Stimulated activated CD8-positive, alpha-beta memory T cell treated with anti-CD3 and anti-CD28 coated beads, Interleukin-12 subunit alpha, Interleukin-12 subunit beta, amount 100 ng/mL, for 4 hours (primary cell): ENCODE data around the gene ZSWIM5.
"Not testable (repeated sequence)": the region's sequence is repeated elsewhere in the genome, so short reads cannot be mapped to it uniquely, and the experiment has no call there.

Experiments used
- DNase-seq: peaks from one replicate; pipeline ENCODE4 v3.0.0-alpha.2; 2020; ENCODE audit warnings: low read depth

Gene ZSWIM5

DNA sequence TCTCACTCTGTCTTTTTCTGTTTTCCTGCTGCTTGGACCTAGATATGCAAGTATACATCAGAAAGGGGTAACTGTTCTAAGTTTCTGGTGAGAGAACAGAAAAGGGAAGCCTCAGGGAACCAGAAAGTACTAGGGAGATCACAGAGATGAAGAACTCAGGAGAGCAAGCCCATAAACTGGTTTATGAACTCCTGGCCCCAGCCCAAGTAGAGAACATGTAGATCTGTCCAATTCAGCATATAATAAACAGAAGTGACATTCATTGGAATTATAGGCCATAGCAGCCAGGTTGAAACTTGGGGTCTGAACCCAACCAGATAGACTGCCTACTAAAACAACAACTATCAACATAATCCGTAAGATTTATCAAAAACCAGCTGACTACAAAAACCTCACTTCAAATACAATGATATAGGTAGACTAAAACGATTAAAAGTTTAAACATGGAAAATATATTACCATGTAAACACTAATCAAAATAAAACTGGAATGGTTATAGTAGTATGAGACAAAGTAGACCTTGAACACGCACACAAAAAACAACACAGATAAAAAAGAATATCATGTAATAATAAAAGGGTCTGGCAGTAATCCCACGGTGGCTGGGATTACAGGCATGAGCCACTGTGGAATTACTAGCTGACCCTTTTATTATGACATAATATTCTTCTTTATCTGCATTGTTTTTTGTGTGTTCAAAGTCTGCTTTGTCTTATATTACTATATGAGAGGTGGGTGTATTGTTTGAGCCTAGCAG, 65.0 kb downstream of the ZSWIM5 start:
- DNase-seq, result no peak

DNA sequence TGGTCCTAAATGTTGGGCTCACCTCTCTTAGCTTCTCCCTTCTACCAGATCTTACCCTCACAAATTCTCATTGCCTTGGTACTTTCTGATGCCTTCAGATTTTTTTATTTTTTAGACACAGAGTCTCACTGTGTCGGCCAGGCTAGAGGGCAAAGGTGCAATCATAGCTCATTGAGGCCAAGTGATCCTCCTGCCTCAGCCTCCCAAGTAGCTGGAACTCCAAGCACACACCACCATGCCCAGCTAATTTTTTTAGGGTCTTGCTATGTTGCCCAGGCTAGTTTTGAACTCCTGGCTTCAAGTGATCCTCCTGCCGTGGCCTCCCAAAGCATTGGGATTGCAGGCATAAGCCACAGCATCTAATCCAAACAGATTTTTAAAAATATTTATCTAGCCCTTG, 69.4 kb downstream of the ZSWIM5 start:
- no peak for DNase-seq

DNA sequence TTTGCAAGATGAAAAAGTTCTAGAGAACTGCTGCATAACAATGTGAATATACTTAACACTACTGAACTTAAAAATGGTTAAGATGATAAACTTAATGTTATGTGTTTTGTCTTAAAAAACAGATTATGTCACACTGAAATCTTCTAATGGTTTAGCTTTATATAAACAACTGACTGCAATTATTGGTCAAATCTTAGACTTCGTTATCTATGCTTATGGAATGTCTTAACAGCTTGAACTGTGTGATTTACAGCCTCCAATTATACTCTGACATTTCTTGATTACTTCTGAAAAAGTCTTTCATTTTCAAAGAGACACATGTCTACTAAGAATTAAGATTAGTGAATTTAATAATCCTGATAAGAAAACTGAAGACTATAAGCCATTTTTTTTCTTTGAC, 71.1 kb downstream of the ZSWIM5 start:
- DNase-seq, result no peak

DNA sequence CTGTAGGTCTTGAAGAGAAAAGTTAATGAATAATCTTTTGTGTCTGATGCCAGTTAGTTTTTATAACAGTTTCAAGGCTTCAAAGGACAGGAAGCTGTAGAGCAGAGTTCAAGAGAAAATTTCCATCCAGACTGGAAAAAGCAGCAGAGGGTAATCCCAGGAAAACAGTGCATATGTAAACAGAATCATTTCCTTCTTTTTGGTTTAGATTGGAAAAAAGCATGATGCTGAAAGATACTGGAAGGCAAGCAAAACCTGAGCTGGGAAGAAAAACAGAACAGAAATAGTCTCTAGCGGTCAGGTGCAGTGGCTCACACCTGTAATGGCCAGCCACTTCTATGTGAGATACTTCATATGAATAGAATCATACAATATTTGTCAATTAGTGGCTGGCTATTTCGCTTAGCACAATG, 71.9 kb downstream of the ZSWIM5 start:
- no peak for DNase-seq

DNA sequence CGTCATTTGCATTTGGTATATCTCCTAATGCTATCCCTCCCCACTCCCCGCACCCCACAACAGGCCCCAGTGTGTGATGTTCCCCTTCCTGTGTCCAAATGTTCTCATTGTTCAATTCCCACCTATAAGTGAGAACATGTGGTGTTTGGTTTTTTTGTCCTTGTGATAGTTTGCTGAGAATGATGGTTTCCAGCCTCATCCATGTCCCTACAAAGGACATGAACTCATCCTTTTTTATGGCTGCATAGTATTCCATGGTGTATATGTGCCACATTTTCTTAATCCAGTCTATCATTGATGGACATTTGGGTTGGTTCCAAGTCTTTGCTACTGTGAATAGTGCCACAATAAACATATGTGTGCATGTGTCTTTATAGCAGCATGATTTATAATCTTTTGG, 73.7 kb downstream of the ZSWIM5 start:
- not testable (repeated sequence) for DNase-seq

DNA sequence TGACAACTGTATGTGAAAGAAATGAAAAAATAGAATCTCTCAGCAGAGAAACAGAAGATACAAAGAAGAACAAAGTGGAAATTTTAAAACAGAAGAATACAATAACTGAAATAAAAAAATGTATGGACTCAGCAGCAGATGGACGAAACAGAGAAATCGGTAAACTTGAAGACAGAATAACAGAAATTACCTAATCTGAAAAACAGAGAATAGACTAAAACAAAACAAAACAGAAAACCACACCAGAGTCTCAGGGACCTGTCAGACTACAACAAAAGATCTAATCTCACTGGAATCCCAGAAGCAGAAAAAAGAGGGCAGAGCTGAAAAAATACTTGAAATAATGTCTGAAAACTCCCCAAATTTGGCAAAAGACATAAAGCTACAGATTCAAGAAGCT, 83.0 kb downstream of the ZSWIM5 start:
- no peak for DNase-seq

DNA sequence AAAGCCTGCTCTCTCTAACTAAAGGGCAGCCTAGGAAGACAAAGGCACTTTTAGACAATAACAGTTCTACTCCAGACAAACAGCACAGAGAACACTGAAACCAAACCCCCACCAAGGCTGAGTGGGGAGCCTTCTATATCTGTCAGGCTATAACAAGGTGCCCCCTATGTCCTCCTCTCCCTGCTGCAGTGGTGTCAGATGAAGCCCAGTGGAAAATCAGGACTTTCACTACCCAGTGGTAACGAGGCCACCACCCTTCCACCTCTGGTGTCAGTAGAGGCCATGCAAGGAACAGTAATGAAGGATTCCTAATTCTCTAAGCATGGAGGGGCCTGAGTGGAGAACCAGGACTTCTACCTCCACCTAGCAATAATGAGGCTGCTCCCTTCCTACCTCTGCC, 83.7 kb downstream of the ZSWIM5 start:
- no peak for DNase-seq

DNA sequence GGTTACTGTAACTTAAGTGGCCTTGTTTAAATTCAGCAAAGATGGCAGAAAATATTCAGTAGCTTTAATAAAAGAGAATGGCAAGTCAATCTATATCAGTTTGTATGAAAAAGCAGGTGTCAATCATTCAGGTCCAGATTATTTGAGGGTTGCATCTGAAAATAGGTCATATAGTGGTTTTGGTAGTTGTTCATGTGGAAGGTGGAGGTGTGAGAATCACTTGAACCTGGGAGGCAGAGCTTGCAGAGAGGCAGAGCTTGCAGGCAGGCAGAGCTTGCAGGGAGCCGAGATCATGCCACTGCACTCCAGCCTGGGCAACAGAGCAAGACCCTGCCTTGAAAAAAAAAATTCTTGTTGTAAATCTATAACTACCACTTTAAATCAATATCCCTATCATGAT, 88.6 kb downstream of the ZSWIM5 start:
- no peak for DNase-seq

DNA sequence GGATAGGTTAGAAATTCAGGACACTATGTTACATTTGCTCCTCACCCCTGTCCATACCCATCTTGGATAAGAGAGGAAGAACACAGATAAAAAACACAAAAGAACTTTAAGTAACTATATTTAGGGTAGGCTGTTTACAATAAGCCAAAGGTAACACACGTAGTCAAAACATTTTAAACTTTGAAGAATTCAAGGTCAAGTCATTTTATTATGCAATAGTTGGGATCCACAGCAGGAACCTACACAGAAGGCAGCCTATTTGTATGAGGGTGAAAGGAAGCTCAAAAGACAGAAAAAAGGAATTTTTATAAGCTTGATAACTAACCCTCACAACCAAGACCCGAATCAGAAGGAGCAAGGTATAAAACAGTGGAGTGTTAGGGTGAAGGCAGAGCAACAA, 89.6 kb downstream of the ZSWIM5 start:
- no peak for DNase-seq

DNA sequence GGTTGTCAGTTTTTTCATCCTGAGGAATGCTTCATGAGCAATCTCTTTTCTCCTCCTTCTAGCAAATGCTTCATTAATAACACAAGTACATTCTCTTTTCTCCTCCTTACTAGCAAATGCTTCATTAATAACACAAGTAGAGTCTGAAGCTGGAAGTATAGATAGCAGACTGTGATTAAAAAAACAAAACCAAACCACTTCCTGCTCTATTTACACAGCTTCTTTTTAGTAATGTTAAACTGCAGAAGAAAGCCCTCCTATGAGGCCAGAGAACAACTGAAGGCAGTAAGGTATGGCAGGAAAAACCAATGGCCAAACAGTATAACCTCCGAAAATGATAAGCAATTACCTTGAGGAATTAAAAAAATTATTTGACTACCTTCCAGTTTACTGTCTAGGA, 90.1 kb downstream of the ZSWIM5 start:
- no peak for DNase-seq

DNA sequence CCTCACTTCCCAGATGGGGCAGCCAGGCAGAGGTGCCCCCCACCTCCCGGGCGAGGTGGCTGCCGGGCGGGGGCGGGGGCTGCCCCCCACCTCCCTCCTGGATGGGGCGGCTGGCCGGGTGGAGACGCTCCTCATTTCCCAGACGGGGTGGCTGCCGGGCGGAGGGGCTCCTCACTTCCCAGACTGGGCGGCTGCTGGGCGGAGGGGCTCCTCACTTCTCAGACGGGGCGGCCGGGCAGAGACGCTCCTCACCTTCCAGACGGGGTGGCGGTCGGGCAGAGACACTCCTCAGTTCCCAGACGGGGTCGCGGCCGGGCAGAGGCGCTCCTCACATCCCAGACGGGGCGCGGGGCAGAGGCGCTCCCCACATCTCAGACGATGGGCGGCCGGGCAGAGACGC, 91.2 kb downstream of the ZSWIM5 start:
- not testable (repeated sequence) for DNase-seq

DNA sequence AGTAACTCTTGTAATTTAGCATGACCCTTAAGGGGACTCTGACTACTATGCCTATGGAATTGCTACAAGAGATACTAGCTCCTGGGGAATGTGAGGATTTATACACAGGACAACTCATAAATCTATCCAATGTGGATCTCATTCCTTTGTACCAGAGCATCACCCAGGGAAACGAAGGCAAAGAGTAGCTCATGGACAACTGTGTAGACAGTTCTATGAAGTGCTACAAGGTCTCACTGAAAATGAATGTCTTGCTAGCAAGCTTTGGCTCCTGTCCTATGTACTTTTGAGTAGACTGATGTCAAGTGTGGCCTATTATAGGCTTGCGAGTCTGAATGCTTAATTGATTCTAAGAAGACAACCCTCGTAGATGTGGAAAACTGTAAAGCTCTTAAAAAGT, 93.7 kb downstream of the ZSWIM5 start:
- DNase-seq, result no peak

DNA sequence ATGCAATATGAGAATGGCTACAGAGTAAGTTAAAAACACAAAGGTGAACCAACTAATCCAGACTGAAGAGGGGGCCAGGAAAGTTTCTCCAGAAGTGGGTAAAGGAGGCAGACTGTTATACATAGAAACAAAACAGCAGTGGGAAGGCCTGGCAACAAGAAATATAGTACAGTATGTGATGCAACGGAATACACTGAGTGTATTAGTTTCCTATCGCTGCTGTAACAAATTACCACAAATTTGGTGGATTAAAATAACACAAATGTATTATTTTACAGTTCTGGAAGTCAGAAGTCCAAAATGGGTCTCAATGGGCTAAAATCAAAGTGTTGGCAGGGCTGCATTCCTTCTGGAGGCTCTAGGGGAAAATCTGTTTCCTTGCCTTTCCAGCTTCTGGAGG, 95.2 kb downstream of the ZSWIM5 start:
- DNase-seq, result no peak

DNA sequence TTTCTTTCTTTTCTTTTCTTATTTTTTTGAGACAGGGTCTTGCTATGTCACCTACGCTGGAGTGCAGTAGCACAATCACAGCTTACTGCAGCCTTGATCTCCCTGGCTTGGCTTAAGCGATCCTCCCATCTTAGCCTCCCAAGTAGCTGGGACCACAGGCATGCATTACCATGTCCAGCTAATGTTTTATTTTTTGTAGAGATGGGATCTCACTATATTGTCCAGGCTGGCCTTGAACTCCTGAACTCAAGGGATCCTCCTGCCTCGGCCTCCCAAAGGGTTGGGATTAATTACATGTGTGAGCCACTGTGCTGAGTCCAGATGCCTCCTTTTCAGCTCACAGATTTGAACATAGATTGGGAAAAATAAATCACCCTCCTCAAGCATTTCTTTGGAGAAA, 98.6 kb downstream of the ZSWIM5 start:
- DNase-seq, result no peak

DNA sequence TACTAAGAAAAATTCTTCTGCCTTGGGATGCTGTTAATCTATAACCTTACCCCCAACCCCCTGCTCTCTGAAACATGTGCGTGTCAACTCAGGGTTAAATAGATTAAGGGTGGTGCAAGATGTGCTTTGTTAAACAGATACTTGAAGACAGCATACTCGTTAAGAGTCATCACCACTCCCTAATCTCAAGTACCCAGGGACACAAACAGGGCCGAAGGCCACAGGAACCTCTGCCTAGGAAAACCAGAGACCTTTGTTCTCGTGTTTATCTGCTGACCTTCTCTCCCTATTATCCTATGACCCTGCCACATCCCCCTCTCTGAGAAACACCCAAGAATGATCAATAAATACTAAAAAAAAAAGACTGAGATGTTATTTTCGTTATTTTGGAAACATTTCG, 99.5 kb downstream of the ZSWIM5 start:
- DNase-seq, result not testable (repeated sequence)

DNA sequence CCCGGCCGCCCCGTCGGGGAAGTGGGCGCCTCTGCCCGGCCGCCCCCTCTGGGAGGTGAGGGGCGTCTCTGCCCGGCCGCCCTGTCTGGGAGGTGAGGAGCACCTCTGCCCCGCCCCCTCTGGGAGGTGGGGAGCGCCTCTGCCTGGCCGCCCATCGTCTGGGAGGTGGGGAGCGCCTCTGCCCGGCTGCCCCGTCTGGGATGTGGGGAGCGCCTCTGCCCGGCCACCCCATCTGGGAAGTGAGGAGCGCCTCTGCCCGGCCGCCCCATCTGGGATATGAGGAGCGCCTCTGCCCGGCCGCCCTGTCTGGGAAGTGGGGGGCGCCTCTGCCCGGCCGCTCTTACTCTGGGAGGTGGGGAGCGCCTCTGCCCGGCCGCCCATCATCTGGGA, 100.3 kb downstream of the ZSWIM5 start:
- not testable (repeated sequence) for DNase-seq

DNA sequence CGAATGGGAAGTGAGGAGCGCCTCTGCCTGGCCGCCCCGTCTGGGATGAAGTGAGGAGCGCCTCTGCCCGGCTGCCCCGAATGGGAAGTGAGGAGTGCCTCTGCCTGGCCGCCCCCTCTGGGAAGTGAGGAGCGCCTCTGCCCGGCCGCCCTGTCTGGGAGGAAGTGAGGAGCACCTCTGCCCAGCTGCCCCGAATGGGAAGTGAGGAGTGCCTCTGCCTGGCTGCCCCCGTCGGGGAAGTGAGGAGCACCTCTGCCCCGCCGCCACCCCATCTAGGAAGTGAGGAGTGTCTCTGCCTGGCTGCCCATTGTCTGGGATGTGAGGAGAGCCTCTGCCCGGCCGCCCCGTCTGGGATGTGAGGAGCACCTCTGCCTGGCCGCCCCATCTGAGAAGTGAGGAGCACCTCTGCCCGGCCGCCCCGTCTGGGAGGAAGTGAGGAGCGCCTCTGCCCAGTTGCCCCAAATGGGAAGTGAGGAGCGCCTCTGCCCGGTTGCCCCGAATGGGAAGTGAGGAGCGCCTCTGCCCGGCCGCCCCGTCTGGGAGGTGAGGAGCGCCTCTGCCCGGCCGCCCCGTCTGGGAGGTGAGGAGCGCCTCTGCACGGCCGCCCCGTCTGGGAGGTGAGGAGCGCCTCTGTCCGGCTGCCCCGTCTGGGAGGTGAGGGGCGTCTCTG, 100.8 kb downstream of the ZSWIM5 start:
- not testable (repeated sequence) for DNase-seq

DNA sequence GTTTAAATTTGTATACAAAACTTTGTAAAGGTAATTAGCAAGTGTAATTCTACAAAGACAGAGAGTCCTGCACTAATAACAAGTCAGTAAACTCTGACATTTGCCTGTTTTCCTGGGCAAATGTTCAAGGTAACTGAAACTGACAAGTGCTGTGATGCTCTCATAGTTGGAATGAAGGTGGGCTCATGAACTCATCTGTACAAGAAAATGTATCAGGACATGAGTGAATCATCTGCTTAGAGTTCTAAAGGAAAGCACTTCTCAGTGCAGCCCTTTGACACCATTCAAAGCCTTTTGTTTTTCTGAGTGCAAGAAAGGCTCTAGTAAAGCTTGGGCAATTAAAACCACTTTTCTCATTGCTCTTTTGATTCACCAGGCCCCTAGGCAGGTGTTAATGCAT, 102.9 kb downstream of the ZSWIM5 start:
- no peak for DNase-seq

DNA sequence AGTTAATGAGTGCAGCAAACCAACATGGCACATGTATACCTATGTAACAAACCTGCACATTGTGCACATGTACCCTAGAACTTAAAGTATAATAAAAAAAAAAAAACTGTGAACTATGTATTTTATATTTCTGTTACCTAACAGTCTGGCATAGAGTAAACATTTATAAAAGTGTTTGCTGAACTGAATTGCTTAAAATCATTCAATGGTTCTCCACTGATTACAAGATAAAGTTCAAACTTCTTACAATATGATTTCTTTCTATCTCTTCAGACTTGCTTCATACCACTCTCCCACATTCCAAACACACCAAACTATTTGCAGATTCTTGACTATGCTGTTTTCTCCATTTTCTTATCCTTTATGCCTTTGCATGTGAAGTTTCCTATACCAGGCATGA, 104.5 kb downstream of the ZSWIM5 start:
- no peak for DNase-seq

DNA sequence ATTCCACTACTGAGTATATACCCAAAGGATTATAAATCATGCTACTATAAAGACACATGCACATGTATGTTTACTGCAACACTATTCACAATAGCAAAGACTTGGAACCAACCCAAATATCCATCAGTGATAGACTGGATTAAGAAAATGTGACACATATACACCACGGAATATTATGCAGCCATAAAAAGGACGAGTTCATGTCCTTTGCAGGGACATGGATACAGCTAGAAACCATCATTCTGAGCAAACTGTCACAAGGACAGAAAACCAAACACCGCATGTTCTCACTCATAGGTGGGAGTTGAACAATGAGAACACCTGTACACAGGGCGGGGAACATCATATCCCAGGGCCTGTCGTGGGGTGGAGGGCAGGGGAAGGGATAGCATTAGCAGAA, 104.9 kb downstream of the ZSWIM5 start:
- DNase-seq, result not testable (repeated sequence)

DNA sequence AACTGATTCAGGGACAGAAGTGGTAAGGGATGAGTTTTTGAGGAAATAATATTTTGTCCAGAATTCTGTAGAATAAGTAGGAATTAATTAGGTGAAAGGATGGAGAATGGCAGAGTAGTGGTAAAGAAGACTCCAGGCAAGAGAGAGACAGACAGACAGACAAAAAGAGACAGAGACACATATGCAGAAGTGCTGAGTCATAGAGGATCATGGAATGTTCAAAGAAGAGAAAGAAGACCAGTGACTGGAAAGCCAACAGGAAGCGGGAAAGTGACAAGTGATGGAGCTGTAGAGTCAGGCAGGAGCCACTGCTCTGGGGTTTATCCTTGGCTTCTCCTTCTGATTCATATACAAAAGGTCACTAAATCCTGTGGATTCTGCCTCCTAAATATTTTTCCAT, 108.5 kb downstream of the ZSWIM5 start:
- DNase-seq, result no peak

DNA sequence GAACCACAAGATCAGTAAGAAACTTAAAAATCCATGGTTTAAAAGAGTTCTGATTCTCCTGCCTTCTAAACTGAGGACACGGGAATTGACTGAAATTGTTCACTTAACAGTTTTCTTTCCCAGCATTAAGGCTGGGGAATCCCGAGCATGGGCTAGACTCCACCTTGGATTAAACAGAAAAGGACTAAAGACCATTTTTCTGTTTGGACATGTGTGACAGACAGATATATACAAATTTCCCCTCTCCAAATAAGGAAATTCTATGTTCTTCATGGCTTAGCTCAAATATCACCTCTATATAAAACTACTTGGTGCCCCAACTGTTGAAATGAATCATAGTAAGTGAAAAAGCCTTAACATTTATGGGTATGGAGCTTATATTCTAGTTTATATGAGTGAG, 109.3 kb downstream of the ZSWIM5 start:
- no peak for DNase-seq

DNA sequence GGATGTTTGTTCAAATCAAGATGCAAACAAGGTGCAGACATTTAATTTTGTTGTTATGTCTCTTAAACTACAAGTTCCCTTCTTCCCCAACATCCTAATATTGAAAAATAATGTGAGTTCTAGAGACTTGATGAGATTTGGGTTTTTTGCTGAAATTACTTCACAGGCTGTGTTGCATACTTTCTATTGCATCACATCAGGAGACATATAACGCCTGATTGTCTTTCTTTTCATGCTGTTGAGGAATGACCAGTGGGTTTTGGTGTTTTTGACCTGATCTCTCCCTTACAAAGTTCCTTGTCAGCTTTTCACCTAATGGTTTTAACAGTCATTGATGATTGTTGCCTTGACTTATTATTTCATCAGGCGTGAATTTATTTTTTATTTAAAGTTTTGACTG, 111.0 kb downstream of the ZSWIM5 start:
- no peak for DNase-seq

DNA sequence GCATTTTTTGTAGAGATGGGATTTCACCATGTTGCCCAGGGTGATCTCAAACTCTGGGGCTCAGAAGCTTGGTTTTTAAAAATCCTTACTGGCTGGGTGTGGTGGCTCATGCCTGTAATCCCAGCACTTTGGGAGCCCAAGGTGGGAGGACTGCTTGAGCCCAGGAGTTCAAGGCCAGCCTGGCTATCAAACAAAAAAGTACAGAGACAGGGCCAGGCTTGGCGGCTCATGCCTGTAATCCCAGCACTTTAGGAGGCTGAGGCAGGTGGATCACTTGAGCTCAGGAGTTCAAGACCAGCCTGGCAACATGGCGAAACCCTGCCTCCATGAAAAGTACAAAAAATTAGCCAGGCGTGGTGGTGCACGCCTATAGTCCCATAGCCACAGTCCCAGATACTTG, 112.0 kb downstream of the ZSWIM5 start:
- not testable (repeated sequence) for DNase-seq
